GM18511 (cell line): Measurements from ENCODE around the gene LRRN3.

Experiments
- ATAC-seq: cut with Tn5 transposase; IDR thresholded peaks from one replicate; pipeline ENCODE4 v1.9.1; 2021; ENCODE audit warnings: mild to moderate bottlenecking, moderate library complexity; ENCODE audit not compliant: unreplicated experiment

LRRN3 gene

GRCh38 chr7:111077001-111077400, 13.9 kb upstream of the LRRN3 start:
- ATAC-seq = no peak

- peak; percentile 29 for ATAC-seq
These were observed 10.3 kb upstream of the LRRN3 start for GRCh38 chr7:111080495-111081105.

- no peak for ATAC-seq
These were observed 9.2 kb upstream of the LRRN3 start for GRCh38 chr7:111081546-111082267.

GRCh38 chr7:111082351-111082750, 8.6 kb upstream of the LRRN3 start:
- no peak for ATAC-seq

- ATAC-seq = peak; percentile 96
These were observed 7.5 kb upstream of the LRRN3 start for GRCh38 chr7:111083413-111083812.

GRCh38 chr7:111085356-111085755, 5.6 kb upstream of the LRRN3 start:
- ATAC-seq = no peak

GRCh38 chr7:111086532-111086931, 4.4 kb upstream of the LRRN3 start:
- ATAC-seq = no peak

GRCh38 chr7:111088328-111088727, 2.6 kb upstream of the LRRN3 start:
- ATAC-seq = no peak

- peak; percentile 54 for ATAC-seq
These were observed 1.0 kb upstream of the LRRN3 start for GRCh38 chr7:111089822-111090426.

GRCh38 chr7:111091593-111092358, 849 bp downstream of the LRRN3 start:
- ATAC-seq = no peak

- peak; percentile 61 for ATAC-seq
These were observed 1.7 kb downstream of the LRRN3 start for GRCh38 chr7:111092406-111093236.

- no peak for ATAC-seq
These were observed 2.6 kb downstream of the LRRN3 start for GRCh38 chr7:111093496-111093895.

GRCh38 chr7:111094419-111094818, 3.5 kb downstream of the LRRN3 start:
- ATAC-seq = no peak

- ATAC-seq = no peak
These were observed 6.1 kb downstream of the LRRN3 start for GRCh38 chr7:111096997-111097396.

GRCh38 chr7:111098011-111098925, 7.3 kb downstream of the LRRN3 start:
- peak; percentile 93 for ATAC-seq

- ATAC-seq = peak; percentile 17
These were observed 8.0 kb downstream of the LRRN3 start for GRCh38 chr7:111098926-111099250.

- no peak for ATAC-seq
These were observed 11.1 kb downstream of the LRRN3 start for GRCh38 chr7:111101856-111102646.

- no peak for ATAC-seq
These were observed 12.2 kb downstream of the LRRN3 start for GRCh38 chr7:111103136-111103535.
